ENCODE results near the gene PTPRE.

PTPRE gene

GRCh38 chr10:128007056-128007455, 100.2 kb downstream of the PTPRE start:
- no peak for DNase-seq

- DNase-seq: no peak
These were observed 101.1 kb downstream of the PTPRE start for GRCh38 chr10:128007971-128008370.

- DNase-seq: no peak
These were observed 101.8 kb downstream of the PTPRE start for GRCh38 chr10:128008521-128009250.

- DNase-seq: no peak
These were observed 102.6 kb downstream of the PTPRE start for GRCh38 chr10:128009372-128010126.

- peak; percentile 86 to 87 for DNase-seq
These were observed 104.4 kb downstream of the PTPRE start for GRCh38 chr10:128011059-128011979.

GRCh38 chr10:128013626-128014025, 106.7 kb downstream of the PTPRE start:
- no peak for DNase-seq

GRCh38 chr10:128014236-128014635, 107.3 kb downstream of the PTPRE start:
- no peak for DNase-seq

GRCh38 chr10:128016423-128017060, 109.6 kb downstream of the PTPRE start:
- DNase-seq: no peak

- no peak for DNase-seq
These were observed 110.9 kb downstream of the PTPRE start for GRCh38 chr10:128017822-128018221.

GRCh38 chr10:128018236-128018635, 111.3 kb downstream of the PTPRE start:
- DNase-seq: no peak

- DNase-seq: no peak
These were observed 111.8 kb downstream of the PTPRE start for GRCh38 chr10:128018691-128019090.

- no peak for DNase-seq
These were observed 115.6 kb downstream of the PTPRE start for GRCh38 chr10:128022261-128023196.

- DNase-seq: no peak
These were observed 117.5 kb downstream of the PTPRE start for GRCh38 chr10:128024426-128024825.

- no peak for DNase-seq
These were observed 118.5 kb downstream of the PTPRE start for GRCh38 chr10:128025437-128025836.

- DNase-seq: no peak
These were observed 119.0 kb downstream of the PTPRE start for GRCh38 chr10:128025951-128026350.

GRCh38 chr10:128026615-128027300, 119.9 kb downstream of the PTPRE start:
- DNase-seq: no peak

GRCh38 chr10:128027306-128027705, 120.4 kb downstream of the PTPRE start:
- no peak for DNase-seq

GRCh38 chr10:128027822-128028507, 121.1 kb downstream of the PTPRE start:
- DNase-seq: no peak

- DNase-seq: no peak
These were observed 121.8 kb downstream of the PTPRE start for GRCh38 chr10:128028508-128029289.

GRCh38 chr10:128029290-128029651, 122.4 kb downstream of the PTPRE start:
- DNase-seq: no peak
